HCT116 (cell line): ENCODE data around the gene DNM1.

Experiments used
- CTCF ChIP-seq, 3 experiments: fragments of 200-600 bp in 1 of 3; sonication (generic) in 1 of 3; IDR thresholded peaks in 2 of 3; conservative IDR thresholded peaks in 1 of 3; 2 replicates each; pipeline ENCODE4 v1.5.1; 2012 to 2017; ENCODE audit warnings: low read depth in 2 of 3, low read length in 2 of 3, antibody characterized with exemption in 1 of 3, borderline replicate concordance in 1 of 3, control low read depth in 1 of 3, mild to moderate bottlenecking in 1 of 3, mixed read lengths in 1 of 3, mixed run types in 1 of 3, moderate library complexity in 1 of 3; ENCODE audit not compliant: insufficient read depth in 1 of 3
- EZH2 ChIP-seq: fragments of 200-600 bp; sonication (generic); IDR thresholded peaks from 2 replicates; pipeline ENCODE4 v1.6.1; 2017; ENCODE audit warnings: antibody characterized with exemption, mixed run types
- EZH2phosphoT487 ChIP-seq: fragments of 200-600 bp; IDR thresholded peaks from 2 replicates; pipeline ENCODE4 v1.6.1; 2018; ENCODE audit warnings: antibody characterized with exemption, borderline replicate concordance
- POLR2A ChIP-seq: IDR thresholded peaks from 2 replicates; pipeline ENCODE4 v1.7.0; 2011; ENCODE audit warnings: borderline replicate concordance; ENCODE audit not compliant: insufficient read depth, insufficient read length; ENCODE audit errors: extremely low read depth
- POLR2AphosphoS5 ChIP-seq: IDR thresholded peaks from 2 replicates; pipeline ENCODE4 v1.6.1; 2011; ENCODE audit warnings: mild to moderate bottlenecking, low read depth, low read length, moderate library complexity
- SP1 ChIP-seq: IDR thresholded peaks from 2 replicates; pipeline ENCODE4 v1.6.1; 2012; ENCODE audit warnings: low read depth
- SRF ChIP-seq: IDR thresholded peaks from 2 replicates; pipeline ENCODE4 v1.6.1; 2012; ENCODE audit warnings: low read depth
- YY1 ChIP-seq: IDR thresholded peaks from 2 replicates; pipeline ENCODE4 v1.6.1; 2011; ENCODE audit warnings: low read length, low read depth, moderate library complexity, mild to moderate bottlenecking; ENCODE audit not compliant: insufficient replicate concordance; ENCODE audit errors: extremely low read depth
- ZBTB33 ChIP-seq: IDR thresholded peaks from 2 replicates; pipeline ENCODE4 v1.6.1; 2011; ENCODE audit warnings: mild to moderate bottlenecking, low read length, moderate library complexity; ENCODE audit not compliant: insufficient replicate concordance; ENCODE audit errors: extremely low read depth

- TF ChIP-seq POLR2A (no peak), POLR2AphosphoS5 (no peak), YY1 (no peak), EZH2 (no peak), ZBTB33 (no peak), SRF (no peak), CTCF (IDR thresholded peaks at IDR 0.05 in 2 of 3, conservative IDR thresholded peaks at IDR 0.05 in 1 of 3; ENCODE audit: borderline replicate concordance in 1 of 3, insufficient read depth in 1 of 3, low read depth in 2 of 3, low read length in 2 of 3) (no peak), EZH2phosphoT487 (no peak), SP1 (no peak)
These were observed 47.3 kb upstream of the DNM1 start for GRCh38 chr9:128155736-128156500.
